ENCODE measurements around the gene BLM. TPM values are rescaled to one million over a fixed set of nuclear protein-coding genes. Genes with fewer than 3 reads are reported as not detected.

Gene BLM
- total and polyA plus RNA-seq, 2 of the 8 experiments (the other 6 are each of a cell fraction or from before 2014, with no cell fraction given) = 15.2 to 46.7 TPM

- TF ChIP-seq CHD7 (IDR thresholded peaks at IDR 0.05; ENCODE audit: insufficient replicate concordance, low read length) (no peak), CEBPB (IDR thresholded peaks at IDR 0.05; ENCODE audit: low read depth, low read length) (no peak), KDM1A (IDR thresholded peaks at IDR 0.05; ENCODE audit: borderline replicate concordance, low read length) (no peak), CBX8 (IDR thresholded peaks at IDR 0.05; ENCODE audit: borderline replicate concordance, low read depth, low read length) (no peak), YY1 (IDR thresholded peaks at IDR 0.05; ENCODE audit: low read depth, low read length) (no peak), BCL11A (IDR thresholded peaks at IDR 0.05; ENCODE audit: low read depth in 2 of 2, low read length in 2 of 2) (no peak), JUN (IDR thresholded peaks at IDR 0.05; ENCODE audit: low read depth, low read length) (no peak), MAX (IDR thresholded peaks at IDR 0.05) (no peak), SP1 (IDR thresholded peaks at IDR 0.05; ENCODE audit: low read depth, low read length) (no peak)
These were observed 65.3 kb downstream of the BLM start (continued) for GRCh38 chr15:90782442-90782841.

All from H1 (cell line).